ENCODE measurements around the gene SLC24A4. TPM values are rescaled to one million over a fixed set of nuclear protein-coding genes. Genes with fewer than 3 reads are reported as not detected.
"Not testable (repeated sequence)": the region's sequence is repeated elsewhere in the genome, so short reads cannot be mapped to it uniquely, and the experiment has no call there.

SLC24A4 gene
- total and polyA plus RNA-seq, 5 donors from 2014 or later: 0.91 TPM; not detected in 4

- no peaks in the 10 kb centered on the region for H3K36me3 ChIP-seq (ENCODE audit: control insufficient read depth, insufficient read depth, low read length)
- H3K4me1 ChIP-seq (ENCODE audit: control insufficient read depth, insufficient read depth, low read length, poor library complexity, severe bottlenecking): no peaks in the 10 kb centered on the region
- no peak overlapping the region for H3K27ac ChIP-seq (ENCODE audit: insufficient read depth, low read length, poor library complexity, severe bottlenecking)
- no peak for ATAC-seq (ENCODE audit: low read depth in 2 of 2)
- H3K9me3 ChIP-seq (ENCODE audit: control insufficient read depth in 2 of 2, low read length in 2 of 2): no peaks in the 10 kb centered on the region
- Mint-ChIP-seq H3K4me1 (peaks cover 0 to 26% (median 6%) of the 10 kb centered on the region in 4 donors), H3K27ac (peak overlapping the region in 1 of 3 donors; percentile 64), H3K27me3 (peaks cover 4% of the 10 kb centered on the region), H3K4me3 (no peak overlapping the region), H3K9me3 (no peaks in the 10 kb centered on the region), H3K36me3 (no peaks in the 10 kb centered on the region)
- H3K4me3 ChIP-seq (ENCODE audit: low read depth, low read length): no peak overlapping the region
- DNase-seq: no peak
- no peaks in the 10 kb centered on the region for H3K27me3 ChIP-seq (ENCODE audit: control insufficient read depth, insufficient read depth, low read length)
These were observed 204.8 kb downstream of the SLC24A4 start for GRCh38 chr14:92527721-92528120.

GRCh38 chr14:92528486-92529100 lies 205.6 kb downstream of the SLC24A4 start:
- Histone ChIP-seq H3K4me1 (ENCODE audit: control insufficient read depth, insufficient read depth, low read length, poor library complexity, severe bottlenecking) (no peaks in the 10 kb centered on the region), H3K27ac (ENCODE audit: insufficient read depth, low read length, poor library complexity, severe bottlenecking) (no peak overlapping the region), H3K9me3 (ENCODE audit: control insufficient read depth in 2 of 2, low read length in 2 of 2) (no peaks in the 10 kb centered on the region), H3K27me3 (ENCODE audit: control insufficient read depth, insufficient read depth, low read length) (no peaks in the 10 kb centered on the region), H3K36me3 (ENCODE audit: control insufficient read depth, insufficient read depth, low read length) (no peaks in the 10 kb centered on the region), H3K4me3 (ENCODE audit: low read depth, low read length) (no peak overlapping the region)
- Mint-ChIP-seq H3K4me1 (peaks cover 0 to 29% (median 9%) of the 10 kb centered on the region in 4 donors), H3K36me3 (no peaks in the 10 kb centered on the region), H3K27ac (no peak overlapping the region), H3K4me3 (no peak overlapping the region), H3K9me3 (no peaks in the 10 kb centered on the region), H3K27me3 (peaks cover 4% of the 10 kb centered on the region)
- no peak for ATAC-seq (ENCODE audit: low read depth in 2 of 2)
- DNase-seq: no peak

DNA sequence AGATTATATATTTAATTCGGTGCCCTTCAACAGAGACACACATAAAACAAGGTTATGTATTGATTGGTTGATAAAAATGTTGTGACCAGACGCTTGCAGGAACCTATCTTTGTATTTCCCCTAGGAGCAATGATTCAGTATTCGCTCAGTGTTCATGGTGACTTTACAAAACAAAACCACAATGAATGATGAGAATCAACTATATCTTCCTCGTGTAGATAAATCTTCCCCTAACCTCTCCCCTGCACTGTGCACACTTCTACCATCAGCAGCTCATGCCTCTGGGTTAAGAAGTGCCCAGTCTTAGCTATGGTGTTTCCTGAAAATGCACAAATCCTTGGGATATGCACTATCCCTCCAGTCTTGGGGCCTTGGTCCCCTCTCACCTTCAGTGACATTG lies 206.9 kb downstream of the SLC24A4 start:
- Histone ChIP-seq H3K27ac (ENCODE audit: insufficient read depth, low read length, poor library complexity, severe bottlenecking) (no peak overlapping the region), H3K9me3 (ENCODE audit: control insufficient read depth in 2 of 2, low read length in 2 of 2) (no peaks in the 10 kb centered on the region), H3K27me3 (ENCODE audit: control insufficient read depth, insufficient read depth, low read length) (no peaks in the 10 kb centered on the region), H3K4me3 (ENCODE audit: low read depth, low read length) (no peak overlapping the region), H3K4me1 (ENCODE audit: control insufficient read depth, insufficient read depth, low read length, poor library complexity, severe bottlenecking) (no peaks in the 10 kb centered on the region), H3K36me3 (ENCODE audit: control insufficient read depth, insufficient read depth, low read length) (no peaks in the 10 kb centered on the region)
- no peaks in the 10 kb centered on the region for H3K27me3 Mint-ChIP-seq
- H3K27ac Mint-ChIP-seq: peak overlapping the region in 1 of 3 donors; percentile 22
- DNase-seq (no peak), ATAC-seq (ENCODE audit: low read depth in 2 of 2) (no peak)
- H3K4me3 Mint-ChIP-seq: peak overlapping the region in 1 of 4 donors; percentile 10
- no peaks in the 10 kb centered on the region for H3K9me3 Mint-ChIP-seq
- peaks cover under 1 to 34% (median 10%) of the 10 kb centered on the region in 4 donors for H3K4me1 Mint-ChIP-seq
- H3K36me3 Mint-ChIP-seq: no peaks in the 10 kb centered on the region

- Mint-ChIP-seq H3K27ac (peak overlapping the region in 1 of 3 donors; percentile 62), H3K4me1 (peaks cover 7 to 44% (median 22%) of the 10 kb centered on the region in 4 donors), H3K36me3 (no peaks in the 10 kb centered on the region), H3K4me3 (peak overlapping the region in 2 of 4 donors; percentile 12 to 38), H3K27me3 (no peaks in the 10 kb centered on the region), H3K9me3 (no peaks in the 10 kb centered on the region)
- no peaks in the 10 kb centered on the region for H3K36me3 ChIP-seq (ENCODE audit: control insufficient read depth, insufficient read depth, low read length)
- no peak overlapping the region for H3K27ac ChIP-seq (ENCODE audit: insufficient read depth, low read length, poor library complexity, severe bottlenecking)
- peaks cover 10% of the 10 kb centered on the region for H3K4me1 ChIP-seq (ENCODE audit: control insufficient read depth, insufficient read depth, low read length, poor library complexity, severe bottlenecking)
- no peaks in the 10 kb centered on the region for H3K9me3 ChIP-seq (ENCODE audit: control insufficient read depth in 2 of 2, low read length in 2 of 2)
- peak in 2 of 3 donors; percentile 16 to 38 for DNase-seq
- H3K4me3 ChIP-seq (ENCODE audit: low read depth, low read length): no peak overlapping the region
- ATAC-seq (ENCODE audit: low read depth in 2 of 2): peak; percentile 67 to 72
- no peaks in the 10 kb centered on the region for H3K27me3 ChIP-seq (ENCODE audit: control insufficient read depth, insufficient read depth, low read length)
These were observed 208.3 kb downstream of the SLC24A4 start for GRCh38 chr14:92531106-92531873.

GRCh38 chr14:92532490-92533163 lies 209.7 kb downstream of the SLC24A4 start:
- H3K4me1 Mint-ChIP-seq: peaks cover 7 to 49% (median 21%) of the 10 kb centered on the region in 4 donors
- H3K27ac Mint-ChIP-seq: peak overlapping the region in 1 of 3 donors; percentile 55
- no peak overlapping the region for H3K4me3 Mint-ChIP-seq
- Histone ChIP-seq H3K4me3 (ENCODE audit: low read depth, low read length) (no peak overlapping the region), H3K4me1 (ENCODE audit: control insufficient read depth, insufficient read depth, low read length, poor library complexity, severe bottlenecking) (peaks cover 10% of the 10 kb centered on the region), H3K27ac (ENCODE audit: insufficient read depth, low read length, poor library complexity, severe bottlenecking) (no peak overlapping the region), H3K27me3 (ENCODE audit: control insufficient read depth, insufficient read depth, low read length) (no peaks in the 10 kb centered on the region), H3K36me3 (ENCODE audit: control insufficient read depth, insufficient read depth, low read length) (no peaks in the 10 kb centered on the region), H3K9me3 (ENCODE audit: control insufficient read depth in 2 of 2, low read length in 2 of 2) (no peaks in the 10 kb centered on the region)
- H3K9me3 Mint-ChIP-seq: no peaks in the 10 kb centered on the region
- no peaks in the 10 kb centered on the region for H3K36me3 Mint-ChIP-seq
- no peaks in the 10 kb centered on the region for H3K27me3 Mint-ChIP-seq
- ATAC-seq (ENCODE audit: low read depth in 2 of 2): no peak
- no peak for DNase-seq

- H3K4me1 ChIP-seq (ENCODE audit: control insufficient read depth, insufficient read depth, low read length, poor library complexity, severe bottlenecking): peaks cover 26% of the 10 kb centered on the region
- Mint-ChIP-seq H3K9me3 (no peaks in the 10 kb centered on the region), H3K4me3 (peak overlapping the region in 3 of 4 donors; percentile 29 to 87 (median 61)), H3K36me3 (no peaks in the 10 kb centered on the region), H3K4me1 (peaks cover 12 to 67% (median 24%) of the 10 kb centered on the region in 4 donors), H3K27ac (peak overlapping the region; percentile 22 to 81 (median 60)), H3K27me3 (no peaks in the 10 kb centered on the region)
- no peaks in the 10 kb centered on the region for H3K27me3 ChIP-seq (ENCODE audit: control insufficient read depth, insufficient read depth, low read length)
- no peaks in the 10 kb centered on the region for H3K36me3 ChIP-seq (ENCODE audit: control insufficient read depth, insufficient read depth, low read length)
- H3K27ac ChIP-seq (ENCODE audit: insufficient read depth, low read length, poor library complexity, severe bottlenecking): no peak overlapping the region
- H3K9me3 ChIP-seq (ENCODE audit: control insufficient read depth in 2 of 2, low read length in 2 of 2): no peaks in the 10 kb centered on the region
- peak overlapping the region; percentile 37 for H3K4me3 ChIP-seq (ENCODE audit: low read depth, low read length)
- ATAC-seq (ENCODE audit: low read depth in 2 of 2) (peak in 1 of 2 donors; percentile 45), DNase-seq (peak in 1 of 3 donors; percentile 69)
These were observed 212.1 kb downstream of the SLC24A4 start for GRCh38 chr14:92534932-92535643.

GRCh38 chr14:92536231-92536630 lies 213.3 kb downstream of the SLC24A4 start:
- H3K27ac ChIP-seq (ENCODE audit: insufficient read depth, low read length, poor library complexity, severe bottlenecking); H3K27me3 Mint-ChIP-seq; ATAC-seq (ENCODE audit: low read depth in 2 of 2); H3K27me3 ChIP-seq (ENCODE audit: control insufficient read depth, insufficient read depth, low read length); H3K9me3 ChIP-seq (ENCODE audit: control insufficient read depth in 2 of 2, low read length in 2 of 2); H3K4me3 ChIP-seq (ENCODE audit: low read depth, low read length); H3K4me3 Mint-ChIP-seq; DNase-seq; H3K36me3 Mint-ChIP-seq; H3K9me3 Mint-ChIP-seq; H3K36me3 ChIP-seq (ENCODE audit: control insufficient read depth, insufficient read depth, low read length): not testable (repeated sequence)
- peaks cover 26% of the 10 kb centered on the region for H3K4me1 ChIP-seq (ENCODE audit: control insufficient read depth, insufficient read depth, low read length, poor library complexity, severe bottlenecking)
- H3K4me1 Mint-ChIP-seq: peaks cover 12 to 73% (median 25%) of the 10 kb centered on the region in 4 donors
- H3K27ac Mint-ChIP-seq: peak overlapping the region in 2 of 3 donors; percentile 65 to 81
